Measurements from ENCODE around the gene HEATR3. TPM values are rescaled to one million over a fixed set of nuclear protein-coding genes. Genes with fewer than 3 reads are reported as not detected.

HEATR3 gene
- total RNA-seq, 1 donor from 2014 or later: 23.9 TPM

GRCh38 chr16:50088302-50088701 is 22.5 kb downstream of the HEATR3 start:
- Histone ChIP-seq H3K9ac (no peak overlapping the region), H3F3A (ENCODE audit: low read depth) (no peaks in the 10 kb centered on the region), H2AFZ (replicated peaks) (no peak overlapping the region), H3K27ac (no peak overlapping the region), H3K79me2 (ENCODE audit: low read depth) (no peaks in the 10 kb centered on the region), H3K4me1 (no peaks in the 10 kb centered on the region), H3K4me3 (no peak overlapping the region), H3K36me3 (peaks cover 5% of the 10 kb centered on the region), H3K9me3 (ENCODE audit: low read depth) (no peaks in the 10 kb centered on the region), H3K4me2 (no peak overlapping the region), H4K20me1 (ENCODE audit: low read depth) (no peaks in the 10 kb centered on the region), H3K27me3 (no peaks in the 10 kb centered on the region)
- peaks cover 18% of the 10 kb centered on the region for H3K36me3 Mint-ChIP-seq
- H3K27ac Mint-ChIP-seq: no peak overlapping the region
- no peak overlapping the region for H3K4me3 Mint-ChIP-seq
- H3K4me1 Mint-ChIP-seq: no peaks in the 10 kb centered on the region
- DNase-seq (ENCODE audit: low spot score): no peak
- H3K9me3 Mint-ChIP-seq: no peaks in the 10 kb centered on the region
- TF ChIP-seq, protein P1, sequence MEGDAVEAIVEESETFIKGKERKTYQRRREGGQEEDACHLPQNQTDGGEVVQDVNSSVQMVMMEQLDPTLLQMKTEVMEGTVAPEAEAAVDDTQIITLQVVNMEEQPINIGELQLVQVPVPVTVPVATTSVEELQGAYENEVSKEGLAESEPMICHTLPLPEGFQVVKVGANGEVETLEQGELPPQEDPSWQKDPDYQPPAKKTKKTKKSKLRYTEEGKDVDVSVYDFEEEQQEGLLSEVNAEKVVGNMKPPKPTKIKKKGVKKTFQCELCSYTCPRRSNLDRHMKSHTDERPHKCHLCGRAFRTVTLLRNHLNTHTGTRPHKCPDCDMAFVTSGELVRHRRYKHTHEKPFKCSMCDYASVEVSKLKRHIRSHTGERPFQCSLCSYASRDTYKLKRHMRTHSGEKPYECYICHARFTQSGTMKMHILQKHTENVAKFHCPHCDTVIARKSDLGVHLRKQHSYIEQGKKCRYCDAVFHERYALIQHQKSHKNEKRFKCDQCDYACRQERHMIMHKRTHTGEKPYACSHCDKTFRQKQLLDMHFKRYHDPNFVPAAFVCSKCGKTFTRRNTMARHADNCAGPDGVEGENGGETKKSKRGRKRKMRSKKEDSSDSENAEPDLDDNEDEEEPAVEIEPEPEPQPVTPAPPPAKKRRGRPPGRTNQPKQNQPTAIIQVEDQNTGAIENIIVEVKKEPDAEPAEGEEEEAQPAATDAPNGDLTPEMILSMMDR (IDR thresholded peaks at IDR 0.05): no peak
- H3K27me3 Mint-ChIP-seq (ENCODE audit: insufficient read depth, low read depth): no peaks in the 10 kb centered on the region

- H3F3A ChIP-seq (ENCODE audit: low read depth): no peaks in the 10 kb centered on the region
- Mint-ChIP-seq H3K27me3 (ENCODE audit: insufficient read depth, low read depth) (no peaks in the 10 kb centered on the region), H3K4me1 (no peaks in the 10 kb centered on the region), H3K27ac (no peak overlapping the region), H3K4me3 (no peak overlapping the region), H3K36me3 (peaks cover 17% of the 10 kb centered on the region), H3K9me3 (no peaks in the 10 kb centered on the region)
- no peaks in the 10 kb centered on the region for H3K9me3 ChIP-seq (ENCODE audit: low read depth)
- no peaks in the 10 kb centered on the region for H3K27me3 ChIP-seq
- H3K4me1 ChIP-seq: no peaks in the 10 kb centered on the region
- no peak for TF ChIP-seq EZH2 (IDR thresholded peaks at IDR 0.05)
- no peak for TF ChIP-seq EZH2phosphoT487 (IDR thresholded peaks at IDR 0.05)
- TF ChIP-seq, protein P1 (IDR thresholded peaks at IDR 0.05): no peak
- no peak overlapping the region for H3K4me3 ChIP-seq
- no peak overlapping the region for H3K9ac ChIP-seq
- no peak overlapping the region for H2AFZ ChIP-seq (replicated peaks)
- no peak overlapping the region for H3K4me2 ChIP-seq
- no peaks in the 10 kb centered on the region for H3K36me3 ChIP-seq
- DNase-seq (ENCODE audit: low spot score): no peak
- H3K79me2 ChIP-seq (ENCODE audit: low read depth): no peaks in the 10 kb centered on the region
- H3K27ac ChIP-seq: no peak overlapping the region
- no peaks in the 10 kb centered on the region for H4K20me1 ChIP-seq (ENCODE audit: low read depth)
These were observed 27.1 kb downstream of the HEATR3 start for GRCh38 chr16:50092891-50093290.

DNA sequence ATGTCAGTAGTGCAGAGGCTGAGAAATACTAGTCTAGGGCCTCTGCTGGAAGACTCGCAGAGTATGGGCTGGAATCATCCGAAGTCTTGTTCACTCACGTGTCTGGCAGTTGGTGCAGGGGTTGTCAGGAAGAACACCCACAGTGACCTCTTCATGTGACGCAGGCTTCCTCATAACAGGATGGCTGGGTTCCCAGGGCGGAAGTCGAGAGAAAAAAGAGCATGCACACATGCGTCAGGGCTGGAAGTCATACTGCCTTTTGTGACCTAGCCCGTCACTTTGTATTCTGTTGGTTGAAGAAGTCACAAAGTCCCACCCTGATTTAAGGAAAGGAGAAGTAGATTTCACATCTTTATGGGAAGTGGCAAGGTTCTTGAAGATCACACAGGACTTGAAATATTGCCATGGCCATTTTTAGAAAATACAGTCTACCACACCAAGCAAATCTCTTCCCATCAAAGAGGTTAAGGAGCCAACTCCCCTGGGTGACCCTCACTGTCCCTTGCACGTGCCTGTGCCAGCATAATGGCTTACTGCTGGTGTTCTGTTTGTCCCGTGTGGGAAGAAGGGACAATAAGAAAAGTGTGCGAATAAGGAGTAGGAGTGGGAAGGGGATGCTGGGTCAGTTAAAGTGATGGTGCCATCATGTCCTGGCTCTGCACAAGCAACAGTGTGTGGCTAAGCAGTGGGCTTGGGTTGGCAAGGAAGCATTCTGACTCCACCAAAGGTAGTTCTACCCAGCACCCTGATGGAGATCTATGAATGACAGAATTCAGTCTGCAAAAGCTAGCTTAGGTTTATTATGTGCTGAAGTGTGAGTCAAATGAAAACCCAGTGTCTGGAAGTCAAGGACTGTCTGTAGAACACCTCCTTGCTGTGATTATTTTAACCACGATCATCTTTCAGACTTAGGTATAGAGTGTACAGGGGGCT is 28.1 kb downstream of the HEATR3 start:
- Histone ChIP-seq H3K79me2 (ENCODE audit: low read depth) (no peaks in the 10 kb centered on the region), H3K27me3 (no peaks in the 10 kb centered on the region), H3K36me3 (no peaks in the 10 kb centered on the region), H3K27ac (no peak overlapping the region), H3K4me2 (no peak overlapping the region), H2AFZ (replicated peaks) (no peak overlapping the region), H4K20me1 (ENCODE audit: low read depth) (no peaks in the 10 kb centered on the region), H3K9ac (no peak overlapping the region), H3F3A (ENCODE audit: low read depth) (no peaks in the 10 kb centered on the region), H3K4me3 (no peak overlapping the region), H3K9me3 (ENCODE audit: low read depth) (no peaks in the 10 kb centered on the region), H3K4me1 (no peaks in the 10 kb centered on the region)
- H3K27me3 Mint-ChIP-seq (ENCODE audit: insufficient read depth, low read depth): no peaks in the 10 kb centered on the region
- DNase-seq (ENCODE audit: low spot score): no peak
- H3K4me1 Mint-ChIP-seq: no peaks in the 10 kb centered on the region
- H3K9me3 Mint-ChIP-seq: no peaks in the 10 kb centered on the region
- no peak overlapping the region for H3K4me3 Mint-ChIP-seq
- H3K27ac Mint-ChIP-seq: no peak overlapping the region
- H3K36me3 Mint-ChIP-seq: peaks cover 13% of the 10 kb centered on the region
- no peak for TF ChIP-seq EZH2phosphoT487 (IDR thresholded peaks at IDR 0.05)
- no peak for TF ChIP-seq EZH2 (IDR thresholded peaks at IDR 0.05)
- TF ChIP-seq, protein P1 (IDR thresholded peaks at IDR 0.05): no peak
